GM19467 (cell line): Measurements from ENCODE around the gene RERE.
"Not testable (repeated sequence)": the region's sequence is repeated elsewhere in the genome, so short reads cannot be mapped to it uniquely, and the experiment has no call there.

Source experiments
- ATAC-seq: cut with Tn5 transposase; IDR thresholded peaks from one replicate; pipeline ENCODE4 v1.9.1; 2021; ENCODE audit warnings: mild to moderate bottlenecking, moderate library complexity; ENCODE audit not compliant: unreplicated experiment

The RERE gene

DNA sequence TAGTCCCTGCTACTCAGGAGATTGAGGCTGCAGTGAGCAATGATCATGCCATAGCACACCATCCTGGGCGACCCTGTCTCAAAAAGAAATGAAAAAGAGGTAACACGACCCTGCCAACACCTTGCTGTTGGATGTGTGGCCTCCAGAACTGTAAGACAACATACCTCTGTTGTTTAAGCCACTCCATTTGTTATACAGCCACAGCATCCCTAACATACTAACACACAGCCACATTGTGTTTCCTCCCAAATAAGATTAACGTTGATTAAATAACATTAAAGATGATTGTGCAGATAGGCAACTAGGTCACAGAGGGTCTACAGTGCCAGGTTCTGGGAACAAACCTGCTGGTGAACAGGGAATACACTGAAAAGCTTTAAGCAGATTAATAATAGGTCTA lies 170.4 kb downstream of the RERE start:
- no peak for ATAC-seq

- ATAC-seq = no peak
These were observed 171.3 kb downstream of the RERE start for GRCh38 chr1:8646189-8646588.

GRCh38 chr1:8643542-8644536 lies 173.6 kb downstream of the RERE start:
- peak; percentile 74 for ATAC-seq

- ATAC-seq = no peak
These were observed 175.3 kb downstream of the RERE start for GRCh38 chr1:8642114-8642513.

GRCh38 chr1:8641377-8641997 lies 176.0 kb downstream of the RERE start:
- ATAC-seq = no peak

DNA sequence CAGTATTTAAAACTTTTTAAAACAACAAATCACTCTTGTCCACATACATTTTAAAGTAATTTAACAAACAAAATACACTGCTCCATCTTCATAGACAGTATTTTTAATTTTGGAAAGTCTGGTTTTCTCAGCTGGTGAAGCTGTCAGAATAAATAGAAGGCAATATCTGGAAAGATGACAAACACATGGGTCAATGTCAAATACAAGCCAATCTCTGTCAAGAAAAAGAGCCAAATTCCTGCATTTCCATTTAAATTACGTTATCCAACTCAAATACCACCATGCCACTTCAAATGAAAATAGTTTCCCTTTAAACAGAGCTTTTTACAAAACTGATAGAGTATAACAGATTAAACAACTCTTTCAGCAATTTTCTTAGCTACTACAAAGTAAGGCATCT lies 176.5 kb downstream of the RERE start:
- ATAC-seq = no peak

- no peak for ATAC-seq
These were observed 178.3 kb downstream of the RERE start for GRCh38 chr1:8639148-8639547.

DNA sequence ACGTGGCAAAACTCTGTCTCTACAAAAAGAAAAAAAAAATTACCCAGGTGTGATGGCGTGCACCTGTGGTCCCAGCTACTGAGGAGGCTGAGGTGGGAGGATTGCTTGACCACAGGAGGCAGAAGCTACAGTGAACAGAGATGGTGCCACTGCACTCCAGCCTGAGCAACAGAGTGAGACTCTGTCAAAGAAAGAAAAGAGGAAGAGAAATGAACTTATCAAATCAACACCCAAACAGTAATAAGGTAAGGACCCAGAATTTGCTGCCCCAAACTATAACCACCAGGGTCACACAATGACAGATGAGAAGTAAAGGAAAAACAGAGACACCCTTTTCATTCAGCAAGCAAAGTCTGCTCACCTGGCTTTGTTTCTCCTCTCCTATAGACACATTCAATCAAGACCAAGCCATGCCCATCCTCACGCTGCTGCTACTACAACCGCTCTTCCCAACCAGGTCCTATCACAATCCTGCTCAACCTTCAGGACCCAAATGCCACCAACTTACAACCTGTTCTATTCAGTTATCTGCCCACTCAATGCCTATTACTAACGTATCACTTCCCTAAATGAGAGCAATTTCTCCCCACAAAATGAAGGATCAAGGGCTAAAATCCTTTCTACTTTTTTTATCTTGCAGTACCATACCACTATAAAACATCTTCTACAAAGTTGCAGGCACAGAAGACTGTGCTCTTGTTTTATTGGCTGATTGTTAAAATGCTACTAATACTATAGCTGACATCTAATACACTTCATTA lies 183.5 kb downstream of the RERE start:
- ATAC-seq = no peak

- ATAC-seq = no peak
These were observed 185.3 kb downstream of the RERE start for GRCh38 chr1:8632102-8632501.

DNA sequence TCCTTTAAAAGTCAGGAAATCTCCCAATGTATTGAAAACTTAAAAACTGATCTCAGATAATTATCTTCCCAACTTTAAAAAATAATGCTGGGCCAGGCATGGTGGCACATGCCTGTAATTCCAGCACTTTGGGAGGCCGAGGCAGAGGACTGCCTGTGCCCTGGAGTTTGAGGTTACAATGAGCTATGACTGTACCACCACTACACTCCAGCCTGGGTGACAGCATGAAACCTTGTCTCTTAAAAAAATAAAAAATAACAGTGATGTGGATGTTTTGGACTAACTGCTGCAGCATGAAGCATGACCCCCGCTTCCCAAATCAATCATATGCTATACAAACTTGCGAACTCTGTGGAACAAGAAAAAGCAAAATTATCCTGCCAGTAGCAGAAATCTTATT lies 186.3 kb downstream of the RERE start:
- no peak for ATAC-seq

GRCh38 chr1:8629241-8630091 lies 188.0 kb downstream of the RERE start:
- peak; percentile 49 for ATAC-seq

GRCh38 chr1:8628606-8629005 lies 188.8 kb downstream of the RERE start:
- no peak for ATAC-seq

DNA sequence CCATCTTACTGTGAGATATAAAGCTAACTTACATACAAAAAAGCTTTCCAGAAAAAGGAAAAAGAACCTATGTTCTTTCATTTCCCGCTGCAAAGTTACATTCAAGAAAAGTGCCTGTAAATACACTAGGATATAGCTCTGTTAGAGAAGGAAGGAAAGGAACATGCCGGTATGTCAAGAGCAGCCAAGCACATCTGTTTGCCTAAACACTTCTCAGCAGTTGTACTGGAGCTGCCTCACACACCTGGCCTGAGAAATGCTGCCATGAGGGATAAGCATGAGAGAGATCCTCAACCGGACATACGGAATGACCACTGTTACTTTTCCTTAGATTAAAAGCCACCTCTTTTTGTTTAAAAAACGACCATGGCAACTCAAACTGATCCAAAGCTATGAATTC lies 189.7 kb downstream of the RERE start:
- ATAC-seq = no peak

DNA sequence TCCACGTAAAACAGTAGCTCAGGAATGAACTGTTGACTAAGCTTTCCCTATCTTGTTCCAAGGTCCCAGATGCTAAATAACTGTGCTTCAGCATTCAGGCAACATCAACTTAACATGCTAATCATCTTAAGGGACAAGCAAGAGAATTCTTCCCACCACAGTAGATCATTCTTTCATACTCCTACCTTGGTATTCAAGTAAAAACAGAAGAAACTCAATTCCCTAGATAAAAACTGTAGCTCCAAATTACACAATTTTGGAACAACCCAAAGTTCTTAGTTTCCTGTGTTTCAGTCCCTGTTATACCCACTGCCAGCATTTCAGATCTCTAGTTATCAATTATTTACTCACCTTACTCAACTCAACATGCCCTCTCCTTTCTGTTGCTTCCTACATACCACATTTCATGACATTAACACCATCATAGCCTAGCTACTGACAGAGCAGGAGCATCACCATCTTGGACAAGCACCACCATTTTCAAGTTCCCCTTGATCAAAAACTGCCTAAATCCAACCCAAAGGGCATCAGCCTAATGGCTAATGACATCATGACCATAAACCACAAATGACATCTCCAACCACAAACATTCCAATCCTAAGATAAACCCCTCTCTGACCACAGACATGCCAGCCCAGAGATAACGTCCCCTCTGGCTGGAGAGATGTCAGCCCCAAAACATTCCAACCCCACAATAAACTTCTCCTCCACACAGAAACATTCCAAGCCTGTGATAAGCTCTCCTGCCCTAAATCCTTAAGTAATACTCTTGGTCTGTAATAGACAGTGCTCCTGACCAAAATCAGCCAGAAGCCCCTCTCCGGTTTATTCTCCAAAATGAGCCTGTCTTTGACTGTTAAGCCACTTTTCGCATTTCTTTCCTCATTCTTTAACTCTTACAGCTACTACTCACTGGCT lies 191.2 kb downstream of the RERE start:
- no peak for ATAC-seq

DNA sequence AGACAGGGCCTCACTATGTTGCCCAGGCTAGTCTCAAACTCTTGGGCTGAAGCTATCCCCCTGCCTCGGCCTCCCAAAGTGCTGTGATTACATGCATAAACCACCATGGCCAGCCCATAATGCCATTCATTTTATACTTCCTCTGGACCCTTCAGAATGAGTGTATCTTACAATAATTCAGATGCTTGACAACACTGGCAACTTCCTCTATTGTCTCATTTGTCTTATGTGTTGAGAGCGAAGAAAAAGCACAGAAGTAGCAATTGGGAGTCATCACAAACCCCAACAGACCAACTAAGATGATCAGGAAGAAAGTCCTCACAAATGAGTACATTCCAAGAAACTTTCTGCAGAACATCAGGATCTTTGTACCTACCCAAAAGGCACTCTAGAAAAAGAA lies 191.9 kb downstream of the RERE start:
- ATAC-seq = no peak

DNA sequence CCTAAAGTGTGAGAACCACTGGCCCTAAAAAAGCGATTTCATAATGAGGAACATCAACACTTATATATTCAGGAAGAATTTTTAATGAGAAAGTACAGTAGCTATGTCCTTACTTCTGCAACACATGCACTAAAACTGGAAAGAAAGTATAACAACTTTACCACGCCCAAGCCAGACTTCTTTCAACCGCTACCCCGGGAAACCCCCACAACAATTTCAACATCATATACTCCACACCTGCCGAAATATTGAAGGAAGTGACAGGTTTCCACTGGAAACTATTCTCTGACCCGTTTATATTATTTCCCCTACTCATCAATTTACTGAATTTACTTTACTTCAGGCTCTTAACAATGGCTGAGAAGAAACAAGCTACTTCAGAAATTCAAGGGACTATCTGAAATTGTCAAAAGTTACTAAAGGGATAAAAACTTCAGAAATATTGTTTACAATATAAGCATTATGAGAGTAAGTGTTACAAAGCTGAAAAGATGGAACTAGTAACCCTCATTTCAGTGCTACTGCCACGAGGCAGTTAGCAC lies 193.7 kb downstream of the RERE start:
- not testable (repeated sequence) for ATAC-seq

GRCh38 chr1:8621785-8622348 lies 195.6 kb downstream of the RERE start:
- not testable (repeated sequence) for ATAC-seq

- not testable (repeated sequence) for ATAC-seq
These were observed 196.3 kb downstream of the RERE start for GRCh38 chr1:8621034-8621582.
